HL-60 (cell line): ENCODE data around the gene PCDHA5.
A peak's percentile ranks its signal among the peaks of the same experiment; 100 is the strongest.
"Not testable (repeated sequence)": the region's sequence is repeated elsewhere in the genome, so short reads cannot be mapped to it uniquely, and the experiment has no call there.

Source experiments
- DNase-seq, 2 experiments: peaks; one replicate each; pipeline ENCODE4 v3.0.0-alpha.2; 2010 to 2020; ENCODE audit warnings: low read depth in 1 of 2, low spot score in 1 of 2
- H3K27ac ChIP-seq: fragments of 250-450 bp; sonication (Bioruptor Pico); replicated peaks from 2 replicates; pipeline ENCODE4 v1.5.1; 2020; ENCODE audit warnings: mild to moderate bottlenecking, moderate library complexity
- H3K27me3 ChIP-seq: fragments of 250-450 bp; sonication (Bioruptor Pico); 2 replicates; pipeline ENCODE4 v1.5.1; 2021; ENCODE audit warnings: mild to moderate bottlenecking, moderate library complexity; ENCODE audit not compliant: insufficient read depth, poor library complexity, severe bottlenecking
- H3K4me3 ChIP-seq: replicated peaks from 2 replicates; pipeline ENCODE4 v1.5.1; 2011; ENCODE audit warnings: mild to moderate bottlenecking, control low read depth, low read length; ENCODE audit not compliant: insufficient read depth
- CTCF ChIP-seq: IDR thresholded peaks from one replicate; pipeline ENCODE4 v1.5.1; 2011; ENCODE audit warnings: low read length, control low read depth, inconsistent platforms; ENCODE audit not compliant: insufficient read depth
- GABPA ChIP-seq: IDR thresholded peaks from 2 replicates; pipeline ENCODE4 v1.6.1; 2012; ENCODE audit warnings: low read depth
- POLR2AphosphoS5 ChIP-seq: IDR thresholded peaks from 2 replicates; pipeline ENCODE4 v1.6.1; 2012; ENCODE audit warnings: low read depth
- REST ChIP-seq: IDR thresholded peaks from 2 replicates; pipeline ENCODE4 v1.6.1; 2012; ENCODE audit warnings: low read depth; ENCODE audit not compliant: insufficient replicate concordance
- SPI1 ChIP-seq: IDR thresholded peaks from 2 replicates; pipeline ENCODE4 v1.6.1; 2012; ENCODE audit warnings: low read depth, mild to moderate bottlenecking, borderline replicate concordance

The PCDHA5 gene

GRCh38 chr5:140787422-140787821, 34.0 kb upstream of the PCDHA5 start:
- DNase-seq, H3K4me3 ChIP-seq, H3K27me3 ChIP-seq, H3K27ac ChIP-seq: not testable (repeated sequence)
- peak; percentile 21 for TF ChIP-seq REST

GRCh38 chr5:140787849-140788504, 33.4 kb upstream of the PCDHA5 start:
- not testable (repeated sequence) for H3K27ac ChIP-seq, H3K27me3 ChIP-seq, H3K4me3 ChIP-seq, DNase-seq

- Histone ChIP-seq H3K27ac (peak overlapping the region; percentile 61), H3K27me3 (no peaks in the 10 kb centered on the region), H3K4me3 (no peak overlapping the region)
- peak; percentile 73 to 90 for DNase-seq
- TF ChIP-seq SPI1 (no peak), REST (no peak), GABPA (no peak), CTCF (no peak), POLR2AphosphoS5 (no peak)
Measured at GRCh38 chr5:140791089-140791488, 30.3 kb upstream of the PCDHA5 start.

- no peaks in the 10 kb centered on the region for H3K27me3 ChIP-seq
- DNase-seq = no peak
- H3K27ac ChIP-seq = no peak within 1 kb of the TSS
- H3K4me3 ChIP-seq = no peak within 1 kb of the TSS
- TF ChIP-seq CTCF (no peak), SPI1 (no peak), GABPA (no peak), REST (no peak), POLR2AphosphoS5 (no peak)
Measured at GRCh38 chr5:140794595-140795258, 26.7 kb upstream of the PCDHA5 start, which contains the start of gene PCDHA2. Gene PCDHA2 (plus strand): TSS chr5:140794852.
